Tibial artery (tissue), 4 donors: ENCODE measurements around the gene DBH.

Experiments
- DNase-seq, 2 donors: peaks; one replicate each; pipeline ENCODE4 v3.0.0-alpha.2; 2019
- H3K27ac ChIP-seq, 2 donors: fragments of 200-600 bp; sonication (generic) in 1 of 2; 1 replicate in 1 of 2; 2 replicates in 1 of 2; pipeline ENCODE4 v1.5.1; 2018 to 2019; ENCODE audit warnings: mild to moderate bottlenecking in 1 of 2
- H3K27me3 ChIP-seq, 2 donors: fragments of 200-600 bp; sonication (generic) in 1 of 2; one replicate each; pipeline versions ENCODE4 v1.5.1 to v1.6.0; 2016 to 2019
- H3K36me3 ChIP-seq, 3 donors: fragments of 200-600 bp; sonication (generic) in 2 of 3; one replicate each; pipeline ENCODE4 v1.5.1; 2016 to 2019; ENCODE audit warnings: mild to moderate bottlenecking in 2 of 3
- H3K4me1 ChIP-seq, 4 donors: fragments of 200-600 bp; sonication (generic) in 2 of 4; 1 replicate in 3 of 4; 2 replicates in 1 of 4; pipeline ENCODE4 v1.5.1; 2016 to 2019
- H3K4me3 ChIP-seq, 2 donors: fragments of 200-600 bp; sonication (generic) in 1 of 2; 1 replicate in 1 of 2; 2 replicates in 1 of 2; pipeline ENCODE4 v1.5.1; 2018 to 2019; ENCODE audit warnings: mild to moderate bottlenecking in 2 of 2
- H3K9me3 ChIP-seq, 3 donors: fragments of 200-600 bp; sonication (generic) in 1 of 3; one replicate each; pipeline ENCODE4 v1.5.1; 2016 to 2019
- intact Hi-C: fragments of 100-400 bp; cut with DNase I; formaldehyde crosslinking; loops from one replicate; pipeline ENCODE4 v1.15.0; 2023; ENCODE audit warnings: low total_unique reads
- TF ChIP-seq, protein P1 (sequence below), 2 experiments: fragments of 200-600 bp in 1 of 2; fragments of 450-650 bp in 1 of 2; IDR thresholded peaks; one replicate each; pipeline ENCODE4 v1.5.1; 2017 to 2019; ENCODE audit warnings: antibody characterized with exemption in 2 of 2, mild to moderate bottlenecking in 1 of 2, moderate library complexity in 1 of 2

DBH gene

DNA sequence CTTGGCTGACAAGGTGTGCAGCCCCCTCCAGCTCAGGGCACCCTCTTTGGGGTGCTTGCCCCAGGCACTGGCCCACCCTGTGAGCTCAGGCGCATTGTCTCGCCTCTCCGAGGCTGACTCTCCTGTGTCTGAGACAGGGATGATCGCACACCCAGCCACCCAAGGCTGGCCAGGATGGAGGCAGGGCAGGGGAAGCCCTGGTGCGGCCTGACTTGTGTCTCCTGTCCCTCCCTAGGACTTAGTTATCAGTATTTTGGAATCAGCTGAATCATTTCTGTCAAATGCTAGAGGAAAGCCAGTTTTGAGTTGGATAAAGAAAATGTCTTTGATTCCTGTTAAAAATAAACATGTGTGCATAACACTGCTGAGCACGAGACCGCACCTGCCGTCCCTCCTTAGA lies 2.5 kb upstream of the DBH start:
- H3K27me3 ChIP-seq, result peaks cover 0 to 82% of the 10 kb centered on the region in 2 donors
- no peak overlapping the region for H3K4me3 ChIP-seq
- DNase-seq, result no peak
- H3K36me3 ChIP-seq, result no peaks in the 10 kb centered on the region
- no peaks in the 10 kb centered on the region for H3K4me1 ChIP-seq
- intact Hi-C loops, result no loop called here
- H3K27ac ChIP-seq, result no peak overlapping the region
- no peaks in the 10 kb centered on the region for H3K9me3 ChIP-seq
- TF ChIP-seq, protein P1, sequence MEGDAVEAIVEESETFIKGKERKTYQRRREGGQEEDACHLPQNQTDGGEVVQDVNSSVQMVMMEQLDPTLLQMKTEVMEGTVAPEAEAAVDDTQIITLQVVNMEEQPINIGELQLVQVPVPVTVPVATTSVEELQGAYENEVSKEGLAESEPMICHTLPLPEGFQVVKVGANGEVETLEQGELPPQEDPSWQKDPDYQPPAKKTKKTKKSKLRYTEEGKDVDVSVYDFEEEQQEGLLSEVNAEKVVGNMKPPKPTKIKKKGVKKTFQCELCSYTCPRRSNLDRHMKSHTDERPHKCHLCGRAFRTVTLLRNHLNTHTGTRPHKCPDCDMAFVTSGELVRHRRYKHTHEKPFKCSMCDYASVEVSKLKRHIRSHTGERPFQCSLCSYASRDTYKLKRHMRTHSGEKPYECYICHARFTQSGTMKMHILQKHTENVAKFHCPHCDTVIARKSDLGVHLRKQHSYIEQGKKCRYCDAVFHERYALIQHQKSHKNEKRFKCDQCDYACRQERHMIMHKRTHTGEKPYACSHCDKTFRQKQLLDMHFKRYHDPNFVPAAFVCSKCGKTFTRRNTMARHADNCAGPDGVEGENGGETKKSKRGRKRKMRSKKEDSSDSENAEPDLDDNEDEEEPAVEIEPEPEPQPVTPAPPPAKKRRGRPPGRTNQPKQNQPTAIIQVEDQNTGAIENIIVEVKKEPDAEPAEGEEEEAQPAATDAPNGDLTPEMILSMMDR (IDR thresholded peaks at IDR 0.05), result no peak

DNA sequence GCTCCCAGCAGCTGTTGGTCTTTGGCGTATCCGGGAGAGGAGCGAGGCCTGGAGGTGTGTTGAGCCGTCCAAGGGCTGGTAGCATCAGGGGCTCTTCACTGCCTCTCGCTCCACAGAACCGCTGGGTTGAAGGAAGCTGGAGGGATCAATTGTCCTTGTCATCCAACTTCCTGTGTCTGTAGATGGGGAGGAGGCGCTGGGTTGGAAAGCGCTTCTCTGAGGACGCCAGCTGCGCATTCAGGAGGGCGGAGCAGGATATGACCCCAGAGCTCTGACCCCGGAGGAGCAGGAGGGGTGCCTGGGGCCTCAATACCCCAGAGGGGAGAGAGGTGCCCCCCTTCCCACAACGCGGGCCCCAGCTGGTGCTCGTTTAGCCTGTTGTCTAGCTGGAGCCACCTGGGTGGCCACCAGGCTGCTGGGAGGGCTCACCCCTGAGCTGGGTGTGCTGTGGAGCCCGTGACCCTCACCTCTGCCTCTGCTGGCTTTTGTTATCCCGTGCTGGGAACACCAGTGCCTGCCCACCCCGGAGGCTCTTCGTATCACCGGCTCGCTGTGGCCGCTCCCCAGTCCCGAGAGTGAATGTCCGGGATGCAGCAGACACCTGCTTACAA lies 2.0 kb upstream of the DBH start:
- H3K36me3 ChIP-seq, result no peaks in the 10 kb centered on the region
- intact Hi-C loops, result no loop called here
- no peaks in the 10 kb centered on the region for H3K4me1 ChIP-seq
- H3K4me3 ChIP-seq, result no peak overlapping the region
- no peak overlapping the region for H3K27ac ChIP-seq
- H3K27me3 ChIP-seq, result peaks cover 0 to 83% of the 10 kb centered on the region in 2 donors
- no peaks in the 10 kb centered on the region for H3K9me3 ChIP-seq
- TF ChIP-seq, protein P1 (IDR thresholded peaks at IDR 0.05), result no peak
- DNase-seq, result no peak

DNA sequence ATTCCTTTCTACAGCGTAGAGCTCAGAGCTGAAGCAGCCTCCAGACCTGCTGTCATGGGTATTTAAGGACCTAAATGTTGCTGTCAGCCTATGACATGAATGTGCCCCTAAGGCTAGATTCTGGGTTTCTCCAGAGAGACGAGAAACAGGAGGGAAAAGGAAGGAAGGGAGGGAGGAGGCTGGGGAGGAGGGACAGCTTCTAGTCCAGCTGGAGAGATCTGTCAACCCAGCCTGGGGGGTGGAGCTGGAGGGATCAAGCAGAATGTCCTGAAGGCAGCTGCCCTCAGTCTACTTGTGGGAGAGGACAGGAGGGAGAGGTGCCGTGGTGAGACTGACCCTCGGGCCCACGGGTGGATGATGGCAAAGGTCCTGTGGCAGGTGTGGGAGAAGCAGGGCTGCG lies 1.1 kb upstream of the DBH start:
- Histone ChIP-seq H3K36me3 (no peaks in the 10 kb centered on the region), H3K9me3 (no peaks in the 10 kb centered on the region), H3K27me3 (peaks cover 0 to 83% of the 10 kb centered on the region in 2 donors), H3K27ac (no peak overlapping the region), H3K4me3 (no peak overlapping the region), H3K4me1 (no peaks in the 10 kb centered on the region)
- DNase-seq, result no peak
- TF ChIP-seq, protein P1 (IDR thresholded peaks at IDR 0.05), result no peak
- intact Hi-C loops, result no loop called here

DNA sequence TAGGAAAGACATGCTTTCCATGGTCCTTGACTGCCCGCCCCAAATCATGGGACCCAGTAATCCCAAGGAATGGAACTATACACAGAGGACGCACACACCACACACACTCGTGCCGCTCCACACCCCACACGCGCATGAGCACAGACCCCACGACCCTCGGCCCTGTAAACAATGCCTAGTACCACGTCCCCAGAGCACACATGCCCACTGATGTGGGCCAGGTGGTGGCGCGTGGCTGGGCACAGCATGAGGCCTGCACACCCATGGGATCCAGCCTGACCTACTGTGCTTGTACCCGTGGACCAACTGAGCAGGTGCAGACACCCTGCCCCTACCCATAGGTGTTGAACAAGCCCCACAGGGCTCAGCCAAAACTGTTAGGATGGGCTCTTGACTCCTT lies 739 bp downstream of the DBH start:
- Histone ChIP-seq H3K27ac (no peak overlapping the region), H3K4me3 (no peak overlapping the region), H3K36me3 (no peaks in the 10 kb centered on the region), H3K4me1 (no peaks in the 10 kb centered on the region), H3K27me3 (peaks cover 0 to 81% of the 10 kb centered on the region in 2 donors), H3K9me3 (no peaks in the 10 kb centered on the region)
- no peak for DNase-seq
- intact Hi-C loops, result no loop called here
- TF ChIP-seq, protein P1 (IDR thresholded peaks at IDR 0.05), result no peak

DNA sequence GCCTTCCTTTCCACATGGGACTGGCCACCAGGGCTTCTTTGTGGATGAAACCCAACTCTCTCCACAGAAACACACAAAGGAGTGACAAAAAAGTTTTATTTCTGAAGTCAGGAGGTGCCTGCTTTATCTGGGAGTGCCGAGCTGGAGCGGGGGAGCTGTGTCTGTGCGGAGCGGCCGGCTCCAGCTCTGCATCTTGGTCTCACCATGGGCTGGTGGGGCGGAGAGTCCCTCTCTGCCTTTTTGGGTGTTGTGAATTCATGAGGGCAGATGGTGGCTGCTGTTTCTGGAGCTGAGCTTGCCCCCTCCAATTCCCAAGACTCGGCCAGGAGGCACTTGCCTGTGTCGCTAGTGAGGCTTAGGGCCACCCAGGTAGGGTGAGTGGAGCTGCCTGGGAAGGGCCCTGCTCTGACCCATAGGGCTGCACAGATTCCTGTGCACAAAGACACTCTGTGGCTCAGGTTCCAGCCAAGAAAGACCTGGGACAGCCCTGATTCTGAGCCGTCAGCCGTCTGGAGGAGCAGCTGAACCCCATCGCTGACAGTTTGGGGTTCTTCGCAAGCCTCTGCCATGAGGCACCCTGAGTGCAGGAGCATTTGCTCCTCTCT lies 1.4 kb downstream of the DBH start:
- H3K27me3 ChIP-seq, result peaks cover 0 to 82% of the 10 kb centered on the region in 2 donors
- TF ChIP-seq, protein P1 (IDR thresholded peaks at IDR 0.05), result no peak
- DNase-seq, result no peak
- no peak overlapping the region for H3K4me3 ChIP-seq
- no peaks in the 10 kb centered on the region for H3K9me3 ChIP-seq
- H3K27ac ChIP-seq, result no peak overlapping the region
- intact Hi-C loops, result no loop called here
- H3K4me1 ChIP-seq, result no peaks in the 10 kb centered on the region
- no peaks in the 10 kb centered on the region for H3K36me3 ChIP-seq
